ENCODE results near the gene CFAP99. TPM values are rescaled to one million over a fixed set of nuclear protein-coding genes. Genes with fewer than 3 reads are reported as not detected.
A peak's percentile ranks its signal among the peaks of the same experiment; 100 is the strongest.

Gene CFAP99
- total RNA-seq: 1.7 TPM
- polyA plus RNA-seq (ENCODE audit: insufficient read depth, low read depth, low replicate concordance): 1.5 TPM
- long read RNA-seq, donor 1: 0 reads
- long read RNA-seq, donor 2: 0 reads
- long read RNA-seq, donor 3: 0 reads
- long read RNA-seq, donor 4: 0 reads
- long read RNA-seq, donor 5: 0 reads
- long read RNA-seq, donor 6: 0 reads
- long read RNA-seq, donor 7, partial matches to known transcripts: 0 of 2 reads
- long read RNA-seq, donor 7, other reads (novel, unspliced or antisense): 2 of 2 reads
- long read RNA-seq, donor 8: 0 reads
- long read RNA-seq, donor 9: 0 reads
- long read RNA-seq, donor 10: 0 reads

- peaks cover 0 to 13% (median 8%) of the 10 kb centered on the region in 3 donors for H3K4me1 ChIP-seq (ENCODE audit: control insufficient read depth in 2 of 3, insufficient read depth in 2 of 3, low read depth in 1 of 3, low read length in 3 of 3)
- FAIRE-seq (no peak), DNase-seq (peak; percentile 97 to 99 (median 97))
- H3K27me3 ChIP-seq (ENCODE audit: control insufficient read depth, insufficient read depth, low read length): peaks cover 24% of the 10 kb centered on the region
- intact Hi-C loops (cut with DNase I): no loop called here
- peak; percentile 28 for TF ChIP-seq CTCF (IDR thresholded peaks at IDR 0.05; ENCODE audit: borderline replicate concordance, extremely low read depth, insufficient read depth)
- H3K9ac ChIP-seq (ENCODE audit: low read length in 3 of 3): peak within 1 kb of the TSS in 1 of 3 donors; percentile 46
- H3K36me3 ChIP-seq (ENCODE audit: control insufficient read depth in 2 of 3, insufficient read depth in 3 of 3, low read length in 3 of 3): no peaks in the 10 kb centered on the region
- no peak within 1 kb of the TSS for H3K27ac ChIP-seq (ENCODE audit: low read depth in 2 of 2, low read length in 2 of 2)
- peak within 1 kb of the TSS; percentile 39 to 64 (median 64) for H3K4me3 ChIP-seq (ENCODE audit: low read length in 3 of 3)
- no peaks in the 10 kb centered on the region for H3K9me3 ChIP-seq (ENCODE audit: control insufficient read depth in 2 of 3, insufficient read depth in 1 of 3, low read length in 3 of 3)
Measured at GRCh38 chr4:2418650-2419571, at the start of gene CFAP99. Gene CFAP99 (plus strand): TSS chr4:2418955.

GRCh38 chr4:2370597-2371320 lies 48.0 kb upstream of the CFAP99 start:
- no peaks in the 10 kb centered on the region for H3K9me3 ChIP-seq (ENCODE audit: control insufficient read depth in 2 of 3, insufficient read depth in 1 of 3, low read length in 3 of 3)
- no peaks in the 10 kb centered on the region for H3K36me3 ChIP-seq (ENCODE audit: control insufficient read depth in 2 of 3, insufficient read depth in 3 of 3, low read length in 3 of 3)
- no peaks in the 10 kb centered on the region for H3K27me3 ChIP-seq (ENCODE audit: control insufficient read depth, insufficient read depth, low read length)
- peaks cover 0 to 3% (median 0%) of the 10 kb centered on the region in 3 donors for H3K4me1 ChIP-seq (ENCODE audit: control insufficient read depth in 2 of 3, insufficient read depth in 2 of 3, low read depth in 1 of 3, low read length in 3 of 3)
- no peak overlapping the region for H3K27ac ChIP-seq (ENCODE audit: low read depth in 2 of 2, low read length in 2 of 2)
- intact Hi-C loops (cut with DNase I): no loop called here
- no peak overlapping the region for H3K4me3 ChIP-seq (ENCODE audit: low read length in 3 of 3)
- H3K9ac ChIP-seq (ENCODE audit: low read length in 3 of 3): no peak overlapping the region
- no peak for FAIRE-seq
- TF ChIP-seq CTCF (IDR thresholded peaks at IDR 0.05; ENCODE audit: borderline replicate concordance, extremely low read depth, insufficient read depth): no peak
- DNase-seq: peak in 1 of 5 donors; percentile 62

- DNase-seq: peak in 1 of 5 donors; percentile 52
- intact Hi-C loops (cut with DNase I): no loop called here
- no peak for TF ChIP-seq CTCF (IDR thresholded peaks at IDR 0.05; ENCODE audit: borderline replicate concordance, extremely low read depth, insufficient read depth)
Measured at GRCh38 chr4:2371765-2372487, 46.8 kb upstream of the CFAP99 start.

More at GRCh38 chr4:2371765-2372487, 46.8 kb upstream of the CFAP99 start:
- Histone ChIP-seq H3K27me3 (ENCODE audit: control insufficient read depth, insufficient read depth, low read length) (no peaks in the 10 kb centered on the region), H3K36me3 (ENCODE audit: control insufficient read depth in 2 of 3, insufficient read depth in 3 of 3, low read length in 3 of 3) (no peaks in the 10 kb centered on the region), H3K4me3 (ENCODE audit: low read length in 3 of 3) (no peak overlapping the region), H3K9ac (ENCODE audit: low read length in 3 of 3) (no peak overlapping the region), H3K4me1 (ENCODE audit: control insufficient read depth in 2 of 3, insufficient read depth in 2 of 3, low read depth in 1 of 3, low read length in 3 of 3) (no peaks in the 10 kb centered on the region), H3K27ac (ENCODE audit: low read depth in 2 of 2, low read length in 2 of 2) (no peak overlapping the region), H3K9me3 (ENCODE audit: control insufficient read depth in 2 of 3, insufficient read depth in 1 of 3, low read length in 3 of 3) (no peaks in the 10 kb centered on the region)
- FAIRE-seq: no peak
